OCI-LY1 (cell line): ENCODE data around the gene GALNT8.

ENCODE experiments used
- EZH2 ChIP-seq: fragments of 200-600 bp; sonication (generic), shearing (Covaris generic); IDR thresholded peaks from 2 replicates; pipeline ENCODE4 v1.8.0; 2017; ENCODE audit warnings: borderline replicate concordance, mixed run types, mild to moderate bottlenecking, antibody characterized with exemption, low read length, moderate library complexity, mixed read lengths
- TF ChIP-seq, protein P1 (sequence below): fragments of 200-600 bp; sonication (generic), shearing (Covaris generic); IDR thresholded peaks from 2 replicates; pipeline ENCODE4 v1.5.1; 2017; ENCODE audit warnings: mild to moderate bottlenecking, antibody characterized with exemption, low read length, moderate library complexity, mixed read lengths

DNA sequence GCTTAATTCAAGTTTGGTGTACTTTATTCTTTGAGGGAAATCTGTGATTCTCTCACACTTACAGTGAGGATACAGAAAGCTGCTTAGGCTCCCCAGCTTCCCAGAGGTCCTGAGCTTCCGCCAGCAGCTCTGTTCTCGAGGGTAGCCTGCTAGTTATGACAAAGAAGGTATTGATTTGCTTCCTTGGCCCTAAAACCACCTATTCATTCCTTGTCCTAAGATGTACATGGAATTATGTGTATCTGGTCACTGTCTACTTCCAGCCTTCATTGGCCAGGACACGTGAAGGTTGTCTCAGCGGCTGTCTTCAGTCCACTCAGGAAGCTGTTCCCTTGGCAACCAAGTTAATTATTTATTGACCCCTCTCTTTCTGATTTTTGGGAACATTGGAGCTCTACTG is 55.7 kb downstream of the GALNT8 start:
- TF ChIP-seq EZH2 = no peak
- TF ChIP-seq, protein P1, sequence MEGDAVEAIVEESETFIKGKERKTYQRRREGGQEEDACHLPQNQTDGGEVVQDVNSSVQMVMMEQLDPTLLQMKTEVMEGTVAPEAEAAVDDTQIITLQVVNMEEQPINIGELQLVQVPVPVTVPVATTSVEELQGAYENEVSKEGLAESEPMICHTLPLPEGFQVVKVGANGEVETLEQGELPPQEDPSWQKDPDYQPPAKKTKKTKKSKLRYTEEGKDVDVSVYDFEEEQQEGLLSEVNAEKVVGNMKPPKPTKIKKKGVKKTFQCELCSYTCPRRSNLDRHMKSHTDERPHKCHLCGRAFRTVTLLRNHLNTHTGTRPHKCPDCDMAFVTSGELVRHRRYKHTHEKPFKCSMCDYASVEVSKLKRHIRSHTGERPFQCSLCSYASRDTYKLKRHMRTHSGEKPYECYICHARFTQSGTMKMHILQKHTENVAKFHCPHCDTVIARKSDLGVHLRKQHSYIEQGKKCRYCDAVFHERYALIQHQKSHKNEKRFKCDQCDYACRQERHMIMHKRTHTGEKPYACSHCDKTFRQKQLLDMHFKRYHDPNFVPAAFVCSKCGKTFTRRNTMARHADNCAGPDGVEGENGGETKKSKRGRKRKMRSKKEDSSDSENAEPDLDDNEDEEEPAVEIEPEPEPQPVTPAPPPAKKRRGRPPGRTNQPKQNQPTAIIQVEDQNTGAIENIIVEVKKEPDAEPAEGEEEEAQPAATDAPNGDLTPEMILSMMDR = no peak
